NCI-H510A treated with DMSO at 0.1 percent for 48 hours (cell line): ENCODE results near the gene ITPA.
"Not testable (repeated sequence)": the region's sequence is repeated elsewhere in the genome, so short reads cannot be mapped to it uniquely, and the experiment has no call there.

Experiments used
- DNase-seq: peaks from one replicate; lab custom pipeline; 2025; lab: John Stamatoyannopoulos, UW

Gene ITPA

GRCh38 chr20:3173610-3174441 is 35.5 kb upstream of the ITPA start:
- DNase-seq: peak; percentile 88

GRCh38 chr20:3174442-3175261 is 34.6 kb upstream of the ITPA start:
- DNase-seq: no peak

- no peak for DNase-seq
These were observed 34.0 kb upstream of the ITPA start for GRCh38 chr20:3175270-3175669.

GRCh38 chr20:3177746-3178485 is 31.4 kb upstream of the ITPA start:
- no peak for DNase-seq

- no peak for DNase-seq
These were observed 29.0 kb upstream of the ITPA start for GRCh38 chr20:3180319-3180718.

GRCh38 chr20:3181270-3181669 is 28.0 kb upstream of the ITPA start:
- no peak for DNase-seq

- DNase-seq: not testable (repeated sequence)
These were observed 26.9 kb upstream of the ITPA start for GRCh38 chr20:3182429-3182828.

GRCh38 chr20:3183896-3184612 is 25.2 kb upstream of the ITPA start:
- no peak for DNase-seq

- DNase-seq: not testable (repeated sequence)
These were observed 21.4 kb upstream of the ITPA start for GRCh38 chr20:3187861-3188260.

GRCh38 chr20:3188823-3189413 is 20.4 kb upstream of the ITPA start:
- DNase-seq: no peak

- DNase-seq: no peak
These were observed 19.7 kb upstream of the ITPA start for GRCh38 chr20:3189561-3190131.

GRCh38 chr20:3190681-3191111 is 18.6 kb upstream of the ITPA start:
- DNase-seq: no peak

GRCh38 chr20:3192226-3193015 is 16.9 kb upstream of the ITPA start:
- no peak for DNase-seq

GRCh38 chr20:3193806-3194616 is 15.3 kb upstream of the ITPA start:
- DNase-seq: no peak

GRCh38 chr20:3194617-3195280 is 14.5 kb upstream of the ITPA start:
- DNase-seq: peak; percentile 83

- DNase-seq: no peak
These were observed 13.6 kb upstream of the ITPA start for GRCh38 chr20:3195590-3196237.

- DNase-seq: no peak
These were observed 10.1 kb upstream of the ITPA start for GRCh38 chr20:3199206-3199605.
